KOPT-K1 (cell line): ENCODE results near the gene ZCCHC24.
"Not testable (repeated sequence)": the region's sequence is repeated elsewhere in the genome, so short reads cannot be mapped to it uniquely, and the experiment has no call there.

Experiments used
- H3K27ac ChIP-seq: fragments of 200-600 bp; sonication (generic); 2 replicates; pipeline ENCODE4 v1.5.1; 2016; ENCODE audit warnings: antibody characterized with exemption, mild to moderate bottlenecking, low read depth, low read length; ENCODE audit not compliant: poor library complexity, severe bottlenecking
- H3K36me3 ChIP-seq: fragments of 200-600 bp; sonication (generic); 2 replicates; pipeline ENCODE4 v1.5.1; 2017; ENCODE audit warnings: antibody characterized with exemption, mild to moderate bottlenecking, low read length, moderate library complexity; ENCODE audit not compliant: insufficient read depth
- H3K9me3 ChIP-seq: fragments of 200-600 bp; sonication (generic); 2 replicates; pipeline ENCODE4 v1.5.1; 2017; ENCODE audit warnings: antibody characterized with exemption, low read length, mild to moderate bottlenecking; ENCODE audit not compliant: insufficient read depth, poor library complexity, severe bottlenecking

Gene ZCCHC24

GRCh38 chr10:79334573-79334972, 110.9 kb downstream of the ZCCHC24 start:
- Histone ChIP-seq H3K9me3 (no peaks in the 10 kb centered on the region), H3K36me3 (no peaks in the 10 kb centered on the region), H3K27ac (no peak overlapping the region)

GRCh38 chr10:79333513-79333912, 111.9 kb downstream of the ZCCHC24 start:
- Histone ChIP-seq H3K27ac (no peak overlapping the region), H3K36me3 (no peaks in the 10 kb centered on the region), H3K9me3 (no peaks in the 10 kb centered on the region)

- not testable (repeated sequence) for H3K27ac ChIP-seq, H3K9me3 ChIP-seq, H3K36me3 ChIP-seq
These were observed 112.7 kb downstream of the ZCCHC24 start for GRCh38 chr10:79332610-79333315.
